HG02610 (cell line): ENCODE measurements around the gene ATF4.
"Not testable (repeated sequence)": the region's sequence is repeated elsewhere in the genome, so short reads cannot be mapped to it uniquely, and the experiment has no call there.

Source experiments
- ATAC-seq: cut with Tn5 transposase; IDR thresholded peaks from one replicate; pipeline ENCODE4 v1.9.1; 2021; ENCODE audit warnings: mild to moderate bottlenecking, moderate library complexity; ENCODE audit not compliant: unreplicated experiment

Gene ATF4

DNA sequence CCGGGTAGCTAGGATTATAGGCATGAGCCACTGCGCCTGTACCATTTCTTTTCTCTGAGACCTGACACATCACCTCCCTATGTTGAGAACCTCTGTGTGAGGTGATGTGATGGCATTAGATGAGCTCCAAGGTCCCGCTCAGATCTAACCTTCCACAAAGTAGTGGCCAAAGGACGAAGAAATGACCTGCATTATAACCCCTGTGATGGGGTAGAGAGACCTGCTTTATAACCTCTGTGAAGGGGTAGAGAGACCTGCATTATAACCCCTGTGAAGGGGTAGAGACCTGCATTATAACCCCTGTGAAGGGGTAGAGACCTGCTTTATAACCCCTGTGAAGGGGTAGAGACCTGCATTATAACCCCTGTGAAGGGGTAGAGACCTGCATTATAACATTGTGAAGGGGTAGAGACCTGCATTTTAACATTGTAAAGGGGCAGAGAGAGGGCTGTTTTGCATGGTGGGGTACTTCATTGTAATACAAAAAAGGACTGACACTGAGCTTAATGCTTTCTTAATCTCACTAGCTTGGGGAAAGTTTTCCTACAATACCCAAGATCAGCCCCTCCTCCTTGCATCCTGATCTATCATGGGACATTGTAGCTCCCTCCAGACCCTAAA lies 9.7 kb upstream of the ATF4 start:
- ATAC-seq = no peak

DNA sequence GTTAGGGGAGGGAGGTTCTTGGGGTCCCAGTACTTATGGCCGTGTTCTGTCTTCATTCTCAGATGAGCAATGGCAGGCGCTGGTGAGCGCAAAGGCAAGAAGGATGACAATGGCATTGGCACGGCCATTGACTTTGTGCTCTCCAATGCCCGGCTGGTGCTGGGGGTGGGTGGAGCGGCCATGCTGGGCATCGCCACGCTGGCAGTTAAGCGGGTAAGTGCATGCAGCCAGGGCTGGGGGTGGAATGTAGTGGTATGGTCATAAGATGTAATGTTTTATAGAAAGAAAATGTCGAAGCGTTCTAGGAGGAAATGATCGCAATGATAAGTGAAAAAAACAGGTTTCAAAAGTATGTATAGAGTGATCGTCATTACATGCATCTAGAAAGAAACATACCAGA lies 9.1 kb upstream of the ATF4 start:
- ATAC-seq = no peak

DNA sequence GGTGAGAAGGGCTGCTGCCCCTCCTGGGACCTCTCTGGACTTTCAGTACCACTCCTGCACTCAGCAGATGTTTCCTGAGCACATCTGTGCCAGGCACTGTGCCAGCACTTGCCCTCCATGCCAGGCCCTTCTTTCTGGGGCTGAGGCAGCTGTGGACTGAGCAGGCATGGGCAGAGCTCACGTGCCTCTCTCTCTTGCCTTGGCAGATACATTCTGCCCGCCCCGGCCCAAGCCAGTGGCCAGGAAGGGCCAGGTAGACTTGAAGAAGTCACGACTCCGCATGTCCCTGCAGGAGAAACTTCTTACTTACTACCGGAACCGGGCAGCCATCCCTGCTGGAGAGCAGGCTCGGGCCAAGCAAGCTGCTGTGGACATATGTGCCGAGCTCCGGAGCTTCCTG lies 8.3 kb upstream of the ATF4 start:
- no peak for ATAC-seq

GRCh38 chr22:39513791-39514190 lies 6.6 kb upstream of the ATF4 start:
- no peak for ATAC-seq

DNA sequence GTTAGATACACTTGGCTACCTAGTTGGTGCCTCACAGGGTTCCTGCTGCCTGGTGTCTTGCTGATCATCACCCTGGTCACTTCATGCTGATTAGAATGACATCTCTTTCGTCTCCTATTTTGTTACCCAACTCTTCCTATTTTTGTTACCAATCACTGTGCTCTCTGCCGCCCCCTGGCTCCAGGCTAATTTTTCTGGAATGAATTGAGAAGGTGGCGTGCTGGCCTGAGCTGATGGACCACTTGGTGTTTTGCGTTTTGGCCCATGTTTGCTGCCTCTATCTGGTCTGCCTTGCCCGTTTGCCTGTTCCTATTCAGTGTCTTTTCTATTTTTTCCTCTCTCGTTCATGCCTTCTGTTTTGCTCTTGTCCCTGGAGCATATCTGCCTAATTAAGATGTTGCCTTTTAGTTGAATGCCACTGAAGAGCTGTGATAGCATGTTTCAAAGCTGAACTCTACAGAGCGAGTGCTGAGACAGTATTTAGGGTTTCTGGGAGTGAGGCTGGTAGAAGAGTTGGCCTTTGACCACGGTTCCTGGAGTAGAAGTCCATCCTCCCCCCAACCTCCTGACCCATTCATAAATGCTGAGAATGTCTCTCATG lies 5.9 kb upstream of the ATF4 start:
- no peak for ATAC-seq

DNA sequence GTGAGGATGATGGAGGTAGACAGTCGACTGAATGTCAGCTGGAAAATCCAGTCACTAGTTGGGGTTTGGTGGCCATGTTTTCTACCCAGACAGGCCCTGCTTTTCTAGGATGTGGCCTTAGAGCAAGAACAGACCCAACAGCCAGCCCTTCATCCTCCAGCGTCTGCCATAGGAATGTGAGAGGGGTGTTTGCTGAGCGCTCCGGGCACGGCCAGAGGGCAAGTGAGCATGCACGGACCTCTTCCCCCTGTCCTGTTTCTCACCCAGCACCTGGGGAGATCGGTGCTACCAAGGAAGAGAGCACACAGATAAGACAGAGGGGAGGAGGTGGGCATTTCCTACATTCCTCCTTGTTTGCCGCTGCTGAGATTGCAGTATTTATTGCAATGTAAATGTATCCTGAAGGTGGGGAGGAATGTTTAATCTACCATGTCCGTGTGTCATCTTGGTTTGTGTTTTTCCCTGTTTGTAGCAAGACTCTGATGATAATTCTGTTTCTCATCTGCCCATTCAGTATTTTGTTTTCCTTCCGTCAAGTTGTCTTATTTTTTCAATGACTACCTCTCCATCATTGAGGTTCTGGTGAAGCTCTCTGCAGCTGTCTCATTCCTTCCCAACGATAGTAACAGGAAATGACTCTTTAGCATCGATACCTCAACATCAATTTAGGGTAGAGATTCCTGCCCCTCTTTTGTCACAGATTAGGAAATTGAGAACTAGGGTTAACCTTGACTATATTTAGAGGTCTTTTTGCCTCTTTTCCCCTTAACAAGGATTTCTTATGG lies 4.9 kb upstream of the ATF4 start:
- no peak for ATAC-seq

GRCh38 chr22:39517470-39517869 lies 2.9 kb upstream of the ATF4 start:
- no peak for ATAC-seq

GRCh38 chr22:39518144-39518786 lies 2.1 kb upstream of the ATF4 start:
- no peak for ATAC-seq

GRCh38 chr22:39518996-39519680 lies 1.2 kb upstream of the ATF4 start:
- ATAC-seq = no peak

- peak; percentile 72 for ATAC-seq
Measured at GRCh38 chr22:39519681-39520225, 609 bp upstream of the ATF4 start.

DNA sequence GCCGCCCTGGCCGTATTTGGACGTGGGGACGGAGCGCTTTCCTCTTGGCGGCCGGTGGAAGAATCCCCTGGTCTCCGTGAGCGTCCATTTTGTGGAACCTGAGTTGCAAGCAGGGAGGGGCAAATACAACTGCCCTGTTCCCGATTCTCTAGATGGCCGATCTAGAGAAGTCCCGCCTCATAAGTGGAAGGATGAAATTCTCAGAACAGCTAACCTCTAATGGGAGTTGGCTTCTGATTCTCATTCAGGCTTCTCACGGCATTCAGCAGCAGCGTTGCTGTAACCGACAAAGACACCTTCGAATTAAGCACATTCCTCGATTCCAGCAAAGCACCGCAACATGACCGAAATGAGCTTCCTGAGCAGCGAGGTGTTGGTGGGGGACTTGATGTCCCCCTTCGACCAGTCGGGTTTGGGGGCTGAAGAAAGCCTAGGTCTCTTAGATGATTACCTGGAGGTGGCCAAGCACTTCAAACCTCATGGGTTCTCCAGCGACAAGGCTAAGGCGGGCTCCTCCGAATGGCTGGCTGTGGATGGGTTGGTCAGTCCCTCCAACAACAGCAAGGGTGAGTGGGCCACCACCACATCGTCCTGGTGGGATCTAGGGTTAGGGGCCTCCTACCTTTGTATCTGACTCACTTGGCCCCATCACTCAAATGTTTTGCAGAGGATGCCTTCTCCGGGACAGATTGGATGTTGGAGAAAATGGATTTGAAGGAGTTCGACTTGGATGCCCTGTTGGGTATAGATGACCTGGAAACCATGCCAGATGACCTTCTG lies 934 bp downstream of the ATF4 start:
- ATAC-seq = peak; percentile 33

DNA sequence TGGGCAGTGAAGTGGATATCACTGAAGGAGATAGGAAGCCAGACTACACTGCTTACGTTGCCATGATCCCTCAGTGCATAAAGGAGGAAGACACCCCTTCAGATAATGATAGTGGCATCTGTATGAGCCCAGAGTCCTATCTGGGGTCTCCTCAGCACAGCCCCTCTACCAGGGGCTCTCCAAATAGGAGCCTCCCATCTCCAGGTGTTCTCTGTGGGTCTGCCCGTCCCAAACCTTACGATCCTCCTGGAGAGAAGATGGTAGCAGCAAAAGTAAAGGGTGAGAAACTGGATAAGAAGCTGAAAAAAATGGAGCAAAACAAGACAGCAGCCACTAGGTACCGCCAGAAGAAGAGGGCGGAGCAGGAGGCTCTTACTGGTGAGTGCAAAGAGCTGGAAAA lies 1.7 kb downstream of the ATF4 start:
- not testable (repeated sequence) for ATAC-seq

GRCh38 chr22:39522567-39523300 lies 2.4 kb downstream of the ATF4 start:
- no peak for ATAC-seq

DNA sequence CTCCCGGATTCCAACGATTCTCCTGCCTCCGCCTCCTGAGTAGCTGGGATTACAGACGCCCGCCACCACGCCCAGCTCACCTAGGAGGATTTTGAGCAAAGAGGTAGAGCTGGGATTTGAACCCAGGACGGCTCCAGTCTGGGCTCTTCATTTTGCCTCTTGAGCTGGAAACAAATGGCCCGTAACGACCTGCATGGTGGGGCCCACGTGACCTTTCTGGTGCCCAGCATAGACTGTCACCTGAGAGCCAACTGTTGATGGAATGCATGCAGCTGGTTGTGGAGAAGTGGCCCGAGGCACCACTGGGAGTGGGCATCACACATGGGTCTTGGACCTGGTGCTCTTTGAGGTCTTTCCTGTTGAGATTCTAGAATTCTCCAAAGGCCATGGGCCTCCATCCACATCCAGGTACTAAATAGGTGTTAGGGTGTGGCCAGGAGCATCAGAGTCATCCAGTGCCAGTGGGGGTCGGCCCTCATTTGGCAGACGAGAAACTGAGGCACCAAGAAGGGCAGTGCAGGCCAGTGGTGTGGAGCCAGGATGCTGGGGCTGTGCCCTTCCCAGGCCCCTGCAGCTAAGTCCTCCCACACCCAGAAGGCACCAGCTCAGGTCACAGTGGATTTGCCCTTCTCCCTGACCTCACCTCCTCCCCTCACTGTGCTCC lies 3.9 kb downstream of the ATF4 start:
- ATAC-seq = no peak

GRCh38 chr22:39524753-39525657 lies 4.6 kb downstream of the ATF4 start:
- ATAC-seq = no peak

DNA sequence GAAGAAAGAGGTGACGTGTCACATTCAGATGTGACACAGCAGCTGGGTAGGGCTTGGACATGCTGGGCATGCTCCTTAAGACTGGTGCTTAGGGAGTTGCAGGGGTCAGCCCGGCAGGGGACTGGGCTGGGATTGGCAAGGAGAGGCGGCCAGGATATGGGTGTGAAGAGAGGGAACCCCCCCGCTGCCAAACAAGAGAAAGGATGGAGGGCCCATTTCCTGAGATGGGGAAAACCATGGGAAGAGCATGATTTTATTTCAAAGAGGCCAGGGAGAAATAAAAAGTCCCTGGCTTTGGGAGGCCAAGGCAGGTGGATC lies 5.3 kb downstream of the ATF4 start:
- no peak for ATAC-seq

DNA sequence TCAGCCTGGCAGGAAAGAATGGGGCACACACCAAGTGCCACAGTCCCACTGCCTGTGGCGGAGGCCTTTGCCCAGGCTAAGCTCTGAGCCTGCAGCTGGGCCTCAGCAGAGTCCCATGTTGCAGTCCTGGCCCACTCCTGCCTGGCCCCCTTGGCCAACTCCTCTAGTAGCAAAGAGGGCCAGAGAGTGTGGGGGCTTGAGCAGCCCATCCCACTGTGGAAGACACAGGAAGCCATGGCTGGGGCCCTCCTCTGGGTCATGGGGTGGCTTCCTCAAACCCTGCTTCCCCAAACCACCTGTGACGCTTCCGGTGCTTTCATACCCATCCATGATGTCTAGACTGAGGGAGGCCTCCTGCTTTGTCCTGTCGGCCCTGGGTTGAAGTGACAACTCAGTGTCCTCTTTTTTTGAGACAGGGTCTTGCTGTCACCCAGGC lies 6.4 kb downstream of the ATF4 start:
- no peak for ATAC-seq

GRCh38 chr22:39527481-39527961 lies 7.2 kb downstream of the ATF4 start:
- no peak for ATAC-seq
